Effector memory CD4-positive, alpha-beta T cell (primary cell): Measurements from ENCODE around the gene SLC25A5.
"Not testable (repeated sequence)": the region's sequence is repeated elsewhere in the genome, so short reads cannot be mapped to it uniquely, and the experiment has no call there.

Experiments used
- DNase-seq, 3 donors: peaks; one replicate each; pipeline ENCODE4 v3.0.0-alpha.2; 2020
- H3K27ac ChIP-seq: 2 replicates; pipeline ENCODE4 v1.7.0; 2013; ENCODE audit warnings: mild to moderate bottlenecking, low read length, moderate library complexity; ENCODE audit not compliant: insufficient read depth, poor library complexity, severe bottlenecking
- H3K27me3 ChIP-seq: replicated peaks from 2 replicates; pipeline ENCODE4 v1.7.0; 2013; ENCODE audit warnings: mild to moderate bottlenecking, low read length; ENCODE audit not compliant: insufficient read depth, control insufficient read depth, poor library complexity, severe bottlenecking
- H3K36me3 ChIP-seq: 2 replicates; pipeline ENCODE4 v1.7.0; 2013; ENCODE audit warnings: mild to moderate bottlenecking, low read length, moderate library complexity; ENCODE audit not compliant: control insufficient read depth, insufficient read depth
- H3K4me1 ChIP-seq: 2 replicates; pipeline ENCODE4 v1.7.0; 2013; ENCODE audit warnings: low read length, mild to moderate bottlenecking; ENCODE audit not compliant: control insufficient read depth, insufficient read depth, poor library complexity, severe bottlenecking
- H3K4me3 ChIP-seq: 2 replicates; pipeline ENCODE4 v1.7.0; 2013; ENCODE audit warnings: low read length, low read depth, mild to moderate bottlenecking; ENCODE audit not compliant: insufficient read depth, poor library complexity, severe bottlenecking
- H3K9me3 ChIP-seq: 2 replicates; pipeline ENCODE4 v1.7.0; 2013; ENCODE audit warnings: mild to moderate bottlenecking, low read length, moderate library complexity; ENCODE audit not compliant: control insufficient read depth

The SLC25A5 gene

DNA sequence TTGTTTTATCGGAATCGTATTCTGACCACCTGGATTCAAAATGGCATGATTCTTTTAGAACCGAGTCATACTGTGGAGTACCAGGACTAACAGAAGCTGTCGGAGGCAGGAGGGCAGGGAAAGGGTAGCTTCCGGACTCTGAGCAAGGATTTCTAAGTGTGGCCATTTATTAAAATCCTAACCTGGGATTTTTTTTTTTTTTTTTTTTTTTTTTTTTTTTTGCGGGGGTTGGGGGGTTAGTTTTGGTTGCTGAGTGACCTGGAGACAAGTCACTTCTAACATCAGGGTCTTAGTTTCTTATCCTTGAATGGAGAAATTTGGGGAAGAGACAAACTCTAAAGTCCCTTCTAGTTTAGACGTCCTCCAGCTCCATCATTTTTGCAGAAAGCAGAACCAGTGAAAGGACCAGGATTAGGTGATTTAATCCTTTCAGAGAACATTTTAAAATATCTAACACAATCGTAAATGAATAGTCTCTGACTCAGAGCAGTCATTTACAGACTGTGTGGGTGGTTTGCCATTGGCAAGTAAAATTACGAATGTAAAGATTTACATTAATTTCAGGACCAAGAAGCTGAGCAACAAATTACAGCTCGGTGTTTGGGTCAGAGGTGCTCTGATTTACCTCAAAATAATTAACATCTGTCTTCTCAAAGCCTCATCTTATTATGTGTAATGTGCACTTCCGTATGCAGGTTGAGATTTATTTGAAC is 7.3 kb downstream of the SLC25A5 start:
- Histone ChIP-seq H3K9me3 (no peaks in the 10 kb centered on the region), H3K4me1 (no peaks in the 10 kb centered on the region), H3K27ac (no peak overlapping the region), H3K36me3 (peaks cover 3% of the 10 kb centered on the region), H3K4me3 (no peak overlapping the region), H3K27me3 (no peaks in the 10 kb centered on the region)
- DNase-seq = no peak

DNA sequence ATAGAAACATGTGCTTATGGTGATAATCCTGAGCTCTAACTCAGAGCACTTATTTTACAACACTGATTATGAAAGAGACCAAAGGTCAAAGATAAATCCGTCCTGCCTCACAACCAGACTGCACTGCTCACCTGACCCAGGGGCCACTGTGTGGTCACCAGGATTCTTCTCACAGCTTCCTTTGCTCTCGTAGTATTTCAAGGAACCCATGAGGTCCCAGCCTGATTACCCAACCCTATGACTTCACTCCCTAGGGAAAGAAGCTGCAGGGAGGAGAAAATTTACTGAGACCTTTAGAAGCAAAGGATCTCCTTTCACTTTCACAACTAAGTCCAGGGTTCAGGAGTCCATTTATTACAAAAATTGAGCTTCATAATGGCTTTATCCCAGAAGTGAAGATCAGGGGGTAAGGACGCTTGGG is 9.6 kb downstream of the SLC25A5 start:
- Histone ChIP-seq H3K9me3 (no peaks in the 10 kb centered on the region), H3K27me3 (no peaks in the 10 kb centered on the region), H3K4me3 (no peak overlapping the region), H3K4me1 (no peaks in the 10 kb centered on the region), H3K27ac (no peak overlapping the region), H3K36me3 (no peaks in the 10 kb centered on the region)
- DNase-seq = no peak

GRCh38 chrX:119478504-119478903 is 10.3 kb downstream of the SLC25A5 start:
- DNase-seq = no peak
- H3K9me3 ChIP-seq = no peaks in the 10 kb centered on the region
- no peaks in the 10 kb centered on the region for H3K4me1 ChIP-seq
- H3K27ac ChIP-seq = no peak overlapping the region
- no peak overlapping the region for H3K4me3 ChIP-seq
- H3K27me3 ChIP-seq = no peaks in the 10 kb centered on the region
- no peaks in the 10 kb centered on the region for H3K36me3 ChIP-seq

GRCh38 chrX:119479845-119480244 is 11.6 kb downstream of the SLC25A5 start:
- H3K4me1 ChIP-seq = no peaks in the 10 kb centered on the region
- no peaks in the 10 kb centered on the region for H3K36me3 ChIP-seq
- no peaks in the 10 kb centered on the region for H3K27me3 ChIP-seq
- no peak overlapping the region for H3K27ac ChIP-seq
- no peaks in the 10 kb centered on the region for H3K9me3 ChIP-seq
- H3K4me3 ChIP-seq = no peak overlapping the region
- no peak for DNase-seq

- no peaks in the 10 kb centered on the region for H3K27me3 ChIP-seq
- H3K4me3 ChIP-seq = no peak overlapping the region
Observed at GRCh38 chrX:119481323-119481801, 13.1 kb downstream of the SLC25A5 start.

DNA sequence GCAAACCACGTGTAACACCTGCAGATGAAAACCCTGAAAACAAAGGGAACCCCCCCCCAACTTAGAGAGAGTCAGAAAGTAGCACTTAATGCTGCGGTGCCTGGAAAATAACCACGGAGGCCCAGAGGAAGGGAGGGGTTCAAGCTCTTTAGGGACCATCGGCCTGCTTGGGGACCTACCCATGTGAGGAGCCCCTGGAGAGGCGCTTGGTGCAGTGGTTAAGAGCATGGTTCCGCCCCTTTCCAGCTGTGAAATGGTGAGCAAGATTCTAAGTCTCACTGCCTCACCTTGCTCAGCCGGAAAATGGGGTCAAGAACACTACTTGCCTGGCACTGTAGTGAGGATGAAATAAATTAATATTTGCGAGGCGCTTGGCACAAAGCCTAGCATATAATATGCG is 13.8 kb downstream of the SLC25A5 start:
- no peak for DNase-seq
- H3K36me3 ChIP-seq = no peaks in the 10 kb centered on the region
- H3K27me3 ChIP-seq = no peaks in the 10 kb centered on the region
- no peaks in the 10 kb centered on the region for H3K4me1 ChIP-seq
- H3K4me3 ChIP-seq = peak overlapping the region; percentile 52
- no peaks in the 10 kb centered on the region for H3K9me3 ChIP-seq
- H3K27ac ChIP-seq = no peak overlapping the region

More at GRCh38 chrX:119481323-119481801, 13.1 kb downstream of the SLC25A5 start:
- no peak for DNase-seq
- H3K4me1 ChIP-seq = no peaks in the 10 kb centered on the region
- no peaks in the 10 kb centered on the region for H3K36me3 ChIP-seq
- no peaks in the 10 kb centered on the region for H3K9me3 ChIP-seq
- no peak overlapping the region for H3K27ac ChIP-seq

DNA sequence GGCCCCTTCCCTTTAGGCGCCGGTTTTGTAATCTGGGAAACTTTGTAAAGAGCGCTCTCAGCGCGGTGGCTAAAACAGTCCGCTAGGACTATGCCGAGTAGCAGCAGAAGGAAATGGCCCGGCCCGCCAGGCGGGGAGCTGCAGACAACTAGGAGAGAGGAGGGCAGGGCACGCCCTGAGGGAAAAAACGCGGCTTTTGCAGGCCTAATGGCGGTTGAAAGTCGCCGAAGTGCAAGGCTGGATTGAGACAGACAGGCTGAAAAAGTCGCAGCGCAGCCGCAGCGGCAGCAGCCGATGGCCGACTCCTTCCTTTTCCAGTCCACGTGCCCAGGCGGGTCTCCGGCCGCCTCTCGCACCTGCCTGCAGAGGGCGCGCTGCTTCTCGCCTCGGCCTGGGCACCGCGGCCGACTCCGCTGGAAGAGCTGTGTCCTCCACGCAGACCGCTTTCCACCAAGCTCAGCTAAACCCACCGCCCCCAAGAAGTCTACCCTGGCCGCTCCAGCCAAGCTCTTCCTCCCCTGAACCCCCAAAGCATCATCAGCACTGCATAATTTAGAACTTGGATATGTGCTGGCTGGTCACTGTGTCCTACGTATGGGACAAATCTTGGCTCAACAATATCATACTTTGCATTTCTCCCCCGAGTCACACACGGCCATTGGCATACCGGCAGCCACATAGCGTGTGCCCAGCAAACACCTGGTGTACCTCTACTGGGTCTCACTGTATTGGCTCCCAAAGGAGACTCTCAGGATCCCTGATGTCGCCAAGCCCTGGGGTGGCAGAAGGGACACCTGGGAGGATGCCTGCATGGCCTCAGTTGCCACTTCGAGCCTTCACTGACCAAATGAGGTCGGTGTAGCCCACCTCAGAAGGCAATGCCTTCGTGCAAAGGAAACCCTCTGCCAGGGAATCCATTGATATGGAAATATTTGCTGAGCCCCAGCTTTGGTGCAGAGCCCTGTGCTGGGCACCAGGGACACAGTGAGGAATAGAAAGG is 14.5 kb downstream of the SLC25A5 start:
- Histone ChIP-seq H3K27ac (no peak overlapping the region), H3K27me3 (no peaks in the 10 kb centered on the region), H3K9me3 (no peaks in the 10 kb centered on the region), H3K36me3 (no peaks in the 10 kb centered on the region), H3K4me1 (no peaks in the 10 kb centered on the region), H3K4me3 (peak overlapping the region; percentile 52)
- peak; percentile 26 to 47 (median 30) for DNase-seq

DNA sequence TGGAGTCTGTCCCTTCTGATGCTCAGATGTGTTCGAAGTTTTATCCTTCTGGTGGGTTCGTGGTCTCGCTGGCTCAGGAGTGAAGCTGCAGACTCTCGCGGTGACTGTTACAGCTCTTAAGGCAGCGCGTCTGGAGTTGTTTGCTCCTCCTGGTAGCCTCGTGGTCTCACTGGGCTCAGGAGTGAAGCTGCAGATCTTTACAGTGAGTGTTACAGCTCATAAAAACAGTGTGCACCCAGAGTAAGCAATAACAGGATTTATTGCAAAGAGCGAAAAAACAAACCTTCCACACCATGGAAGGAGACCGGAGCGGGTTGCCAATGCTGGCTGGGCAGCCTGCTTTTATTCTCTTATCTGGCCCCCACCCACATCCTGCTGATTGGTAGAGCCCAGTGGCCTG is 18.5 kb downstream of the SLC25A5 start:
- DNase-seq = no peak
- Histone ChIP-seq H3K4me3 (no peak overlapping the region), H3K27me3 (no peaks in the 10 kb centered on the region), H3K27ac (no peak overlapping the region), H3K4me1 (no peaks in the 10 kb centered on the region), H3K9me3 (no peaks in the 10 kb centered on the region), H3K36me3 (no peaks in the 10 kb centered on the region)

- not testable (repeated sequence) for H3K9me3 ChIP-seq, H3K4me3 ChIP-seq, H3K36me3 ChIP-seq, H3K27ac ChIP-seq, H3K4me1 ChIP-seq, DNase-seq, H3K27me3 ChIP-seq
Observed at GRCh38 chrX:119487766-119488165, 19.5 kb downstream of the SLC25A5 start.

DNA sequence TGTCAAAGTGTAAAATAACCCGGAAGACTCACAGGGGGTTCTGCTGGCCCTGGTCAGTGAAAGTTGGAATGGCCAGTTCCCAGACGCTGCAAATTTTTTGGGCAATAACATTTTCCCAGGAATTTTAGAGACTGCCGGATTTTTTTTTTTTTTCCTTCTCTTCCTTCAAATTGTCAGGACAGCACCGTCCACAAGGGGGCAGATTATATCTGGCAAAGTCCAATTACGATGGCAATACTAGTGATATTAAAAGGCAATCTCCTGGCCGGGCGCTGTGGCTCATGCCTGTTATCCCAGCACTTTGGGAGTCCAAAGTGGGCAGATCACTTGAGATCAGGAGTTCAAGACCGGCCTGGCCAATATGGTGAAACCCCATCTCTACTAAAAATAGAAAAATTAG is 20.5 kb downstream of the SLC25A5 start:
- Histone ChIP-seq H3K9me3 (no peaks in the 10 kb centered on the region), H3K4me3 (no peak overlapping the region), H3K4me1 (no peaks in the 10 kb centered on the region), H3K27me3 (no peaks in the 10 kb centered on the region), H3K36me3 (no peaks in the 10 kb centered on the region), H3K27ac (no peak overlapping the region)
- DNase-seq = peak in 1 of 3 donors; percentile 30
